GM18861 (cell line): Measurements from ENCODE around the gene CD1B.
"Not testable (repeated sequence)": the region's sequence is repeated elsewhere in the genome, so short reads cannot be mapped to it uniquely, and the experiment has no call there.

Experiments used
- ATAC-seq: cut with Tn5 transposase; IDR thresholded peaks from one replicate; pipeline ENCODE4 v1.9.1; 2021; ENCODE audit not compliant: unreplicated experiment

The CD1B gene

DNA sequence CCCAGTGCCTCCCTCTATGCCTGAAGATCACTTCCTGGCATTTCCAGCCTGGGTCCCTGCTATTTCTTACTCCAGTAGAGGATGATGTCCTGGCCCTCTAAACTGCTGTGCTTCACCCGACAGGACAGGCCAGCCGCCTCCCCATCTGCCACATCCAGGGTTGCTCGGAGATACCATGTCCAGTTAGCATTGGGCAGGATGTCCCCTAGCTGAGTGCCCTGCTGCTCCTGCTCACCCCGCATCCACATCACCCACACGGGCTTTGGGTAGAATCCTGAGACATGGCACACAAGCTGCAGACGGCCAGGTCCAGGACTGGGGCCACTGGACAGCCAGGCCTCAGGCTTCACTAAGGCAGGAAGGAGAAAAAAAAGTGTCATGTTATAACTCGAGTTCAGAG is 2.0 kb downstream of the CD1B start:
- no peak for ATAC-seq

DNA sequence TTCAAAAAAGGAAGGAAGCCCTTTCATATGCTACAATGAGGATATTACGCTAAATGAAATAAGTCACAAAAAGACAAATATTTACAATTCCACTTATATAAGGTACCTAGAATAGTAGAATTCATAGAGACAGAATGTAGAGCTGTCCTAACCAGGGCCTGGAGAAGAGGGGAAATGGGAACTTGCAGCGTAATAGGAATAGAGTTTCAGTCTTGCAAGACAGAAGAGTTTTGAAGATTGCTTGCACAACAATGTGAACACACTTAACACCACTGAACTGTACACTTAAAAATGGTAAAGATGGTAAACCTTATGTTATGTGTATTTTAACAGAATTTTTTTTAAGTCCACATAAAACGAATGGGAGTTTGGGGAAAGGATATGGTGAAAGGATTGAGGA is 2.9 kb downstream of the CD1B start:
- ATAC-seq: no peak

DNA sequence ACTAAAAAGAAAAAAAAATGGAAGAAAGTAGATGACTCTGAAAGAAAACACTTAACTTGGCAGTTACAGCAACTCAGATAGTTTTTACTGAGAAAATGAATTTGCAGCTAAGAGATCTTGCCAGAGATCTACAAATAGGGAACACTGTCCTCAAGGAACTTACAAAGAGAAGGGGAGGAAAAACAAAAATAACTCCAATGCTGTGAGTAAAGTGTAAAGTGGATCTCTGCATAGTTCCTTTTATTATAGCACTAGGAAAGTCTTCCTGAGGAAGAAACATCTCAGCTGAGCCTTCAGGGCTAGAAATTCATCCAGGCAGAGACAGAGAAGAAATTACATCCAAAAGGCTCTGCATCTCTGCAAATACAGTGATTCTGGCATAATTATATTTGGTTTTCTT is 3.9 kb downstream of the CD1B start:
- ATAC-seq: no peak

DNA sequence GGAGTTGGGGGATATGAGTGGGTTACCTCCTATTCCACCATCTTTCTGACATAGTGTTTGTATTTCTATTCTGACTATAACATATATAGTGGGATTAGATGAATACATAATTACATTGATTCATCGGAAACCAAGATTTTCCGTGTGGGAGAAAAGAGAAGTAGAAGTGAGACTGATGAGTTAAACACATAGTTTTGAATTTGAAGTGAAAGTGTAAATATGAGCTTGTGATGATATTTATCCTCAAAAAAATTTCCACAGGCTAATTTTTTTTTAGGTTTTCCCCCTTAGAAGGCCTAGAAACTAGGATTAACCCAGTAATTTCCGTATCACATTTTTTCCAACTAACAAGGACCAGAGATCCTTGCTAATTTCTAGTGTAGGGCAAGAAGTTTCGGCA is 6.9 kb downstream of the CD1B start:
- no peak for ATAC-seq

DNA sequence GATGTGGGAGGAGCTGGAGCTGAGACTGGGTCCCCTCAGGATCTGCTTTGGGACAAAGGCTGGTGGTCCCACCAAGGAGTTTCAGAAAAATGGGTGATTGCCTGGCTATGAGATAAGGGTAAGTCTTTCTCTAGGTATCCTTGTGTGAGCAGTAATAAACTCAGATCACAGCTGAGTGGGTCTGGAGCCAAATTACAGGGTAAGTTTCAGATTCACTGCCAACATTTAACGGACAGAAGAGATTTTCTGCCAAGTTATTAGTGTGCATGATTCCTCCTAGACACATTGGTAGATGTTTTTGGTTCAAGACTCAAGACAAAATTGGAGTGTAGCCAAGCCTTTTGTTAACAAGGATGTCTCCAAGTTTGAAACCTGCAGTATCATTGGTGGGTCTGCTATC is 7.5 kb downstream of the CD1B start:
- ATAC-seq: no peak

DNA sequence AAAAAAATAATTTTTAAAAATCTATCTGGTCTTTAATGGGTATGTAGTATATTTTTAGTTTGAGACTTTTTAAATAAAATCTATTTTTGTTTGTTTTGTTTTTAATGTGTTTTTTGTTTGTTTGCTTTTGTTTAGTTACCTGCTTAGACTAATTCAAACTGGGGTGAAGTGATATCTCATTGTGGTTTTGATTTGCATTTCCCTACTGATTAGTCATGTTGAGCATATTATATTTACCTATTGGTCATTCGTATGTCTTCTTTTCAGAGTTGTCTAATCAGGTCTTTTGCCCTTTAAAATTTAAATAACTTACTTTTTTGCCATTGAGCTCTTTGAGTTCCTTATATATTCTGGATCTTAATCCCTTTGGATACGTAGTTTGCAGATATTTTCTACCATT is 20.3 kb downstream of the CD1B start:
- ATAC-seq: peak; percentile 39

DNA sequence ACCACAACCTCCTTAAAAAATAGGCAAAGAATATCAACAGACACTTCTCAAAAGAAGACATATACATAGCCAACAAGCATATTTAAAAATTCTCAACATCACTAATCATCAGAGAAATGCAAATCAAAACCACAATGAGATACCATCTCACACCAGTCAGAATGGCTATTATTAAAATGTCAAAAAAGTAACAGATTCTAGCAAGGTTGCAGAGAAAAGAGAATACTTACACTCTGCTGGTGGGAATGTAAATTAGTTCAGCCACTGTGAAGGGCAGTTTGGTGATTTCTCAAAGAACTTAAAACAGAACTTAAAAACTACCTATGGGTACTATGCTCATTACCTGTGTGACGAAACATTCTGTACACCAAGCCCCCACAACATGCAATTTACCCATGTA is 20.7 kb downstream of the CD1B start:
- ATAC-seq: peak; percentile 73

DNA sequence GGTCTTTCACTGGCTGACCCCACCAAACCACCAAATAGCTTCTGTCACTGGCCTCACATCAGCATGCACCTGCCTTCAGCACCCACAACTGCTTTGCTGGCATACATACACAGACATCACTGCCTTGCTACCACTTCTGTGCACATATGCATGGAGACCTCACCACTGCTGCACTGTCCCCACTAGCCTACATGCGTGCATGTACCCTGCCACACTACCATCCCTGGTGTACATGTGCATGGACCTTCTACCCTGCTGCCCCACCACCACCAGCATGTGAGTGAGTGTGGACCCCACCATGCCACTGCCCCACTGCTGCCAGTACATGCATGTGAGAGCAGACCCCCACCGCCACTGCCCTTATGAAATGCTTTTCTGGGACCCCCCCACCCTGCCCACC is 35.5 kb downstream of the CD1B start:
- no peak for ATAC-seq

DNA sequence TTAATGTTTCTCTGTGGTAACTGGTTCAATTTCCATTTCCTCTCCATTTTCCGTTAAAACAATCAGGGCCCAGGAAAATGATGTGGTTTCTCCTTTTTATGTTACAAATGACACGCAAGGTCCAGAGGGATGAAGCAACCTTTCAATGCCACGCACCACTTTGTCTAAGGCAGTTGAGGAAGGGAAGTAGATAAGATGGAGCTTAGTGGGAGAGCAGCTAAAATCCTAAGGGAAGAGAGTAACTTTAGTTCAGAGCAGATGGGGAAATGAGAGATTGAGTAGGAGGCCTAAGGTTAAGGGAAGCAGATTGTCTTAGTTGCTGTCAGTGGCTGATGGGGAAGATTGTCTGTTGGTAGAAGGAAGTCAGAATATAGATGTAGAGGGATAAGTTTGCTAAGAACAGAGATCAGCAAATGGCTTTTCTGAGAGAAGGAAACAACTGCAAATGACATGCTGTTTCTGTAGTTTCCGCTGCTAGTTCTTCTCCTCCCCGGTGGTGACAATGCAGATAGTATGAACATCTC is 40.9 kb downstream of the CD1B start:
- ATAC-seq: no peak

DNA sequence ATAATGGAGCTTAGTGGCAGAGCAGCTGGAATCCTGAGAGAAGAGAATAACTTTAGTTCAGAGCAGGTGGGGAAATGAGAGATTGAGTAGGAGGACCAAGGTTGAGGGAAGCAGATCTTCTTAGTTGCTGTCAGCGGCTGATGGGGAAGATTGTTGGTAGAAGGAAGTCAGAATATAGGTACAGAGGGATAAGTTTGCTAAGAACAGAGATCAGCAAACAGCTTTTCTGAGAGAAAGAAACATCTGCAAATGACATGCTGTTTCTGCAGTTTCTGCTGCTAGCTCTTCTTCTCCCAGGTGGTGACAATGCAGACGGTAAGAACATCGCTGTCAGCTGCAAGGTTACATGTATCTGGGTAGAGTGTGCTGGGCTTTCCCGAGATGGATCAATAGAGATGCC is 41.5 kb downstream of the CD1B start, which contains the start of gene CD1C:
CD1C (plus strand) TSS at position 113 of the 400 bp plus-strand sequence; CDS start at position 255, 142 bp downstream.
- no peak for ATAC-seq

DNA sequence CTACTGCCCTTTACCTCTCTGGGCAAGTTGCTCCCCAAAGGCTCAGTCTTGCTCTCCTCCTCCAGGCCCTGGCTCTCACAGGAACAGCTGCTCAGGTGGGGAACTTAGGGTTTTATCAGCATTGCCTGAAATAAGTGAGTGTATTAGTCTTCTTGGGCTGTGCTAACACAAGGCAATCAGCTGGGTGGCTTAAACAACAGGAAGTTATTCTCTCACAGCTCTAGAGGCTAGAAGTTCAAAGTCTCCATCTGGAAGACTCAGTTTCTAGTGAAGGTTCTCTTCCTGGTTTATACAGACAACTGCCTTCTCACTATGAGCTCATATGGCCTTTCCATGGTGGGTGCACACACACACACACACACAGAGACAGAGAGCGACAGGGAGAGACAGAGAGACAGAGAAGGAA is 44.4 kb downstream of the CD1B start:
- ATAC-seq: no peak

DNA sequence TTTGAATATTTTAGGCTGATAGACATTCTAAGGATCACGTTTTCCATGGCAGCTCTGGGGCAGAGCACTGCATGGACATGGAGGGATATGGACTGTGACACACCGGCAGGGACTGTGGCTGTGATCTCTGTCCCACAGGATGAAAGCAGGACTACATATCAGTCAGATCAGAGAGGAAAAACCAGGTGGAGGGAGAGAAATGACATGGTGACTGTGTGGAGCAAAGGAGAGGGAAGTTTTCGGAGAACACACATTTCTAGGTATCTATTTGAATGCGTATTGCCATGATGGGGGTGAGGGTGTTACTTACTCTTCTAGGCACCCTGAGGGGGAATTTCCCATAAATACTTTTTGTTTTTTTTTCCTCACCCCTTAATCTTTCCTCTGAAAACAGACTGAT is 44.8 kb downstream of the CD1B start:
- ATAC-seq: no peak

DNA sequence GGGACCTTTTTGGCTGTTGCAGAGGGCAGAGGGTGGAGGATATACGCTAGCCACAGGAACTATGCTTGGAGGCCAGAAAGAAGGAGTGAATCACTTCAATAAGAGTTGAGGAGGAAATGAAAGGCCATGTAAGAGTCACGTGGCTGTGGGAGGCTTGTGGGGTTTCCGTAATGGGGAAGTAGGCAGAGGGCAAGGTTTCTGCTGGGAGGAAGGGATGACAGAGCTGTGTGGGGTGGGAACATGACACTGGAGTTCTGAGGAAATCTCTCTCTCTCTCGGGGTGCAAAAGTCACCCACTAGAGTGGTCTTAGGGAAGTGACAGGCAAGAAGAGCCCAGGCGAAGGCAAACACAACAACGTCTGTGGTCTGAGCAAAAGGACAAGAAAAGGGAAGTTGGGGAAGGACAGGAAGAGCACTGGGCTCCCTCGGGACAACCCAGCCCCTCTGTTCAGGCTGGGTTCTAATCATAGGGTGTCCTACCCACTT is 45.5 kb downstream of the CD1B start:
- ATAC-seq: peak; percentile 62

DNA sequence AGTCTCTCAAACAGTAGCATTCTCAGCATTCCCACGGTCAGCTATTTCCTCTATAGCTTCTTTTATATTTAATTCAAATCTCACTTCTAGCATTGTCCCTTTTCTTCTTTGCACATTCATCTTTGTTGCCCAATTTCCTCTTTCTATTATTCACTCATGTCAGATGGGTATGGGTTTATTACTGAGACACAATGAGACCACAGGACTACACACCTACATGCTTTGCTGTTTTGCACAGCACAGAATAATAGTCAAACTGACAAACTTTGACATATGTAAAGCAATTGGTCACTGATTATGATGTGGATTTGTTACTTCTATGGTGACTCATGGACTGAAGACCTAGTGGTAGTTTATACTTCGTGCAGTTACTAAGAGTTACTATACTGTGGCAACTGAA is 47.4 kb downstream of the CD1B start:
- ATAC-seq: peak; percentile 65

DNA sequence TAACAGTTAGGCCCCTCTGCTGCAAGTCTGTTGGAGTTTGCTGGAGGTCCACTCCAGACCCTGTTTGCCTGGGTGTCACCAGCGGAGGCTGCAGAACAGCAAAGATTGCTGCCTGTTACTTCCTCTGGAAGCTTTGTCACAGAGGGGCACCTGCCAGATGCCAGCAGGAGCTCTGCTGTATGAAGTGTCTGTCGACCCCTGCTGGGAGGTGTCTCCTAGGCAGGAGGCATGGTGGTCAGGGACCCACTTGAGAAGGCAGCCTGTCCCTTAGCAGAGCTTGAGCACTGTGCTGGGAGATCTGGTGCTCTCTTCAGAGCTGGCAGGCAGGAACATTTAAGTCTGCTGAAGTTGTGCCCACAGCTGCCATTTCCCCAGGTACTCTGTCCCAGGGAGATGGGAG is 48.9 kb downstream of the CD1B start:
- not testable (repeated sequence) for ATAC-seq
